Liver (tissue), 3 donors: Measurements from ENCODE around the gene PHF3.

ENCODE experiments used
- CTCF ChIP-seq: fragments of 150-350 bp; IDR thresholded peaks from 2 replicates; pipeline ENCODE4 v1.5.1; 2017; ENCODE audit warnings: improper control_type of control experiment, low read depth, low read length; ENCODE audit not compliant: missing input control
- FOXA2 ChIP-seq: IDR thresholded peaks from 2 replicates; pipeline ENCODE4 v1.6.1; 2016; ENCODE audit warnings: antibody characterized with exemption
- GABPA ChIP-seq, 2 donors: IDR thresholded peaks in 1 of 2; conservative IDR thresholded peaks in 1 of 2; 2 replicates each; pipeline ENCODE4 v1.6.1; 2016; ENCODE audit warnings: antibody characterized with exemption in 2 of 2, mild to moderate bottlenecking in 1 of 2, moderate library complexity in 1 of 2
- JUND ChIP-seq, 2 donors: IDR thresholded peaks; 2 replicates each; pipeline ENCODE4 v1.6.1; 2016; ENCODE audit warnings: antibody characterized with exemption in 2 of 2
- RAD21 ChIP-seq, 2 donors: IDR thresholded peaks; 2 replicates each; pipeline ENCODE4 v1.6.1; 2016; ENCODE audit warnings: antibody characterized with exemption in 2 of 2, mild to moderate bottlenecking in 2 of 2
- REST ChIP-seq: IDR thresholded peaks from 2 replicates; pipeline ENCODE4 v1.6.1; 2016; ENCODE audit warnings: antibody characterized with exemption, mild to moderate bottlenecking
- TAF1 ChIP-seq: conservative IDR thresholded peaks from 2 replicates; pipeline ENCODE4 v1.6.1; 2016; ENCODE audit warnings: antibody characterized with exemption, mild to moderate bottlenecking
- ZBTB33 ChIP-seq: IDR thresholded peaks from 2 replicates; pipeline ENCODE4 v1.6.1; 2016; ENCODE audit warnings: antibody characterized with exemption
- donor health status: healthy.
- donor health status: healthy.

GRCh38 chr6:63676412-63677114, 41.0 kb downstream of the PHF3 start:
- TF ChIP-seq REST (no peak), JUND (IDR thresholded peaks at IDR 0.05) (no peak), CTCF (no peak), ZBTB33 (no peak), GABPA (IDR thresholded peaks at IDR 0.05 in 1 of 2, conservative IDR thresholded peaks at IDR 0.05 in 1 of 2) (no peak), RAD21 (IDR thresholded peaks at IDR 0.05) (no peak), FOXA2 (no peak), TAF1 (no peak)
